Measurements from ENCODE around the gene PTCHD4.

DNA sequence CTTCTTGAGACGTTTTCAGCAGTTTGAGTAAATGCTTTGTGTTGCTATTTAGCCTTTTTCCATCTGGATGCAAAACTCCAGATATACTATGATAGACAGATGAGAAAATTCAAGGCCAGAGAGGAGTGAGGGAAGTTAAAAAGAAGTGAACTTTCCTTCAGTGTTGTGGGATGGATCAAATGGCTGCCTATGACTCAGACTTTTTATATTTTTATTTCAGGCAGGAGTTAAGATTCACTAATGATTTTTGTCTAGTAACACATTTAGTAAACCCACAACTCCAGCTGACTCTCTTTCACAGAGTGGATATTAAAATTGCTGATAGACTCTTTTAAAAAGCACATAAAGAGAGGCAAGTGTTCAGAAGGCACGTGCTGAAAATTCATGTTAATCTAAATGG, 23.2 kb upstream of the PTCHD4 start:
- TF ChIP-seq, protein P1, sequence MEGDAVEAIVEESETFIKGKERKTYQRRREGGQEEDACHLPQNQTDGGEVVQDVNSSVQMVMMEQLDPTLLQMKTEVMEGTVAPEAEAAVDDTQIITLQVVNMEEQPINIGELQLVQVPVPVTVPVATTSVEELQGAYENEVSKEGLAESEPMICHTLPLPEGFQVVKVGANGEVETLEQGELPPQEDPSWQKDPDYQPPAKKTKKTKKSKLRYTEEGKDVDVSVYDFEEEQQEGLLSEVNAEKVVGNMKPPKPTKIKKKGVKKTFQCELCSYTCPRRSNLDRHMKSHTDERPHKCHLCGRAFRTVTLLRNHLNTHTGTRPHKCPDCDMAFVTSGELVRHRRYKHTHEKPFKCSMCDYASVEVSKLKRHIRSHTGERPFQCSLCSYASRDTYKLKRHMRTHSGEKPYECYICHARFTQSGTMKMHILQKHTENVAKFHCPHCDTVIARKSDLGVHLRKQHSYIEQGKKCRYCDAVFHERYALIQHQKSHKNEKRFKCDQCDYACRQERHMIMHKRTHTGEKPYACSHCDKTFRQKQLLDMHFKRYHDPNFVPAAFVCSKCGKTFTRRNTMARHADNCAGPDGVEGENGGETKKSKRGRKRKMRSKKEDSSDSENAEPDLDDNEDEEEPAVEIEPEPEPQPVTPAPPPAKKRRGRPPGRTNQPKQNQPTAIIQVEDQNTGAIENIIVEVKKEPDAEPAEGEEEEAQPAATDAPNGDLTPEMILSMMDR (IDR thresholded peaks at IDR 0.05): no peak
- no peak for TF ChIP-seq POLR2A (IDR thresholded peaks at IDR 0.05)

Measured in uterus (tissue), 2 donors.